ENCODE data around the gene SRD5A1.

SRD5A1 gene

GRCh38 chr5:6699357-6699756, 66.1 kb downstream of the SRD5A1 start:
- H3K79me2 ChIP-seq (ENCODE audit: insufficient read depth, low read depth), result no peaks in the 10 kb centered on the region
- TF ChIP-seq CTCF (conservative IDR thresholded peaks at IDR 0.05; ENCODE audit: low read depth, low read length), result no peak
- H3K27me3 ChIP-seq (ENCODE audit: insufficient read depth, low read depth), result no peaks in the 10 kb centered on the region
- H3K27ac ChIP-seq, result no peak overlapping the region
- no peak overlapping the region for H2AFZ ChIP-seq (ENCODE audit: low read depth)
- H3K4me3 ChIP-seq (IDR thresholded peaks at IDR 0.05; ENCODE audit: insufficient read depth, low read depth, low read length), result no peak overlapping the region
- no peaks in the 10 kb centered on the region for H3K36me3 ChIP-seq (ENCODE audit: insufficient read depth)
- H3K4me1 ChIP-seq (ENCODE audit: low read depth, poor library complexity, severe bottlenecking), result no peaks in the 10 kb centered on the region
- no peak overlapping the region for H3K4me2 ChIP-seq
- no peaks in the 10 kb centered on the region for H4K20me1 ChIP-seq (ENCODE audit: insufficient read depth)
- no peak overlapping the region for H3K9ac ChIP-seq

- no peaks in the 10 kb centered on the region for H3K79me2 ChIP-seq (ENCODE audit: insufficient read depth, low read depth)
- no peaks in the 10 kb centered on the region for H3K27me3 ChIP-seq (ENCODE audit: insufficient read depth, low read depth)
- H3K4me2 ChIP-seq, result no peak overlapping the region
- H3K36me3 ChIP-seq (ENCODE audit: insufficient read depth), result no peaks in the 10 kb centered on the region
- no peaks in the 10 kb centered on the region for H3K4me1 ChIP-seq (ENCODE audit: low read depth, poor library complexity, severe bottlenecking)
- H3K9ac ChIP-seq, result no peak overlapping the region
- H4K20me1 ChIP-seq (ENCODE audit: insufficient read depth), result no peaks in the 10 kb centered on the region
- H2AFZ ChIP-seq (ENCODE audit: low read depth), result no peak overlapping the region
- no peak overlapping the region for H3K4me3 ChIP-seq (IDR thresholded peaks at IDR 0.05; ENCODE audit: insufficient read depth, low read depth, low read length)
- TF ChIP-seq CTCF (conservative IDR thresholded peaks at IDR 0.05; ENCODE audit: low read depth, low read length), result no peak
- H3K27ac ChIP-seq, result no peak overlapping the region
Observed at GRCh38 chr5:6700074-6700684, 66.9 kb downstream of the SRD5A1 start.

- H3K4me2 ChIP-seq, result no peak overlapping the region
- no peaks in the 10 kb centered on the region for H4K20me1 ChIP-seq (ENCODE audit: insufficient read depth)
- H3K9ac ChIP-seq, result no peak overlapping the region
- H3K36me3 ChIP-seq (ENCODE audit: insufficient read depth), result no peaks in the 10 kb centered on the region
- H3K27ac ChIP-seq, result no peak overlapping the region
- H2AFZ ChIP-seq (ENCODE audit: low read depth), result no peak overlapping the region
- no peaks in the 10 kb centered on the region for H3K27me3 ChIP-seq (ENCODE audit: insufficient read depth, low read depth)
- H3K4me1 ChIP-seq (ENCODE audit: low read depth, poor library complexity, severe bottlenecking), result no peaks in the 10 kb centered on the region
- TF ChIP-seq CTCF (conservative IDR thresholded peaks at IDR 0.05; ENCODE audit: low read depth, low read length), result no peak
- no peaks in the 10 kb centered on the region for H3K79me2 ChIP-seq (ENCODE audit: insufficient read depth, low read depth)
- H3K4me3 ChIP-seq (IDR thresholded peaks at IDR 0.05; ENCODE audit: insufficient read depth, low read depth, low read length), result no peak overlapping the region
Observed at GRCh38 chr5:6700685-6701355, 67.6 kb downstream of the SRD5A1 start.

- H3K4me3 ChIP-seq (IDR thresholded peaks at IDR 0.05; ENCODE audit: insufficient read depth, low read depth, low read length), result no peak overlapping the region
- H3K79me2 ChIP-seq (ENCODE audit: insufficient read depth, low read depth), result no peaks in the 10 kb centered on the region
- no peak overlapping the region for H2AFZ ChIP-seq (ENCODE audit: low read depth)
- no peak for TF ChIP-seq CTCF (conservative IDR thresholded peaks at IDR 0.05; ENCODE audit: low read depth, low read length)
- no peaks in the 10 kb centered on the region for H3K36me3 ChIP-seq (ENCODE audit: insufficient read depth)
- no peak overlapping the region for H3K4me2 ChIP-seq
- no peaks in the 10 kb centered on the region for H3K27me3 ChIP-seq (ENCODE audit: insufficient read depth, low read depth)
- no peak overlapping the region for H3K9ac ChIP-seq
- H3K4me1 ChIP-seq (ENCODE audit: low read depth, poor library complexity, severe bottlenecking), result no peaks in the 10 kb centered on the region
- H3K27ac ChIP-seq, result no peak overlapping the region
- no peaks in the 10 kb centered on the region for H4K20me1 ChIP-seq (ENCODE audit: insufficient read depth)
Observed at GRCh38 chr5:6701491-6701890, 68.3 kb downstream of the SRD5A1 start.
